CD4-positive, CD25-positive, alpha-beta regulatory T cell (primary cell): Measurements from ENCODE around the gene PEPD. TPM values are rescaled to one million over a fixed set of nuclear protein-coding genes. Genes with fewer than 3 reads are reported as not detected.

Experiments
- ATAC-seq, 2 donors: fragments of 150-1000 bp; cut with Tn5 transposase; one replicate each; pipeline ENCODE4 v1.10.0; 2021; ENCODE audit warnings: low read depth in 2 of 2, moderate number of reproducible peaks in 2 of 2, moderate library complexity in 1 of 2
- DNase-seq, 3 donors: peaks; one replicate each; pipeline versions ENCODE4 v3.0.0 to v3.0.0-alpha.2; 2012 to 2022; ENCODE audit warnings: mixed read lengths in 1 of 3
- H3K27ac ChIP-seq: one replicate; pipeline ENCODE4 v1.7.0; 2013; ENCODE audit warnings: mild to moderate bottlenecking, low read length; ENCODE audit not compliant: insufficient read depth, poor library complexity, severe bottlenecking
- H3K27me3 ChIP-seq: one replicate; pipeline ENCODE4 v1.7.0; 2013; ENCODE audit warnings: low read length; ENCODE audit not compliant: control insufficient read depth, insufficient read depth
- H3K36me3 ChIP-seq: one replicate; pipeline ENCODE4 v1.7.0; 2013; ENCODE audit warnings: mild to moderate bottlenecking, low read length, moderate library complexity; ENCODE audit not compliant: control insufficient read depth, insufficient read depth
- H3K4me1 ChIP-seq: 2 replicates; pipeline ENCODE4 v1.7.0; 2013; ENCODE audit warnings: mild to moderate bottlenecking, low read length; ENCODE audit not compliant: insufficient read depth, control insufficient read depth, poor library complexity, severe bottlenecking
- H3K4me3 ChIP-seq: one replicate; pipeline ENCODE4 v1.7.0; 2013; ENCODE audit warnings: low read depth, mild to moderate bottlenecking, low read length, moderate library complexity
- H3K9me3 ChIP-seq, 2 experiments: 1 replicate in 1 of 2; 2 replicates in 1 of 2; pipeline ENCODE4 v1.7.0; 2013; ENCODE audit warnings: low read length in 2 of 2, mild to moderate bottlenecking in 1 of 2, moderate library complexity in 1 of 2; ENCODE audit not compliant: control insufficient read depth in 2 of 2
- H3K27ac Mint-ChIP-seq, 3 donors: one replicate each; pipeline ENCODE4 v1.8.0; 2020 to 2022; ENCODE audit warnings: mild to moderate bottlenecking in 3 of 3, mixed read lengths in 3 of 3, moderate library complexity in 2 of 3
- H3K27me3 Mint-ChIP-seq: one replicate; pipeline ENCODE4 v1.8.0; 2022; ENCODE audit warnings: mild to moderate bottlenecking, mixed read lengths
- H3K36me3 Mint-ChIP-seq: one replicate; pipeline ENCODE4 v1.8.0; 2020; ENCODE audit warnings: mixed read lengths
- H3K4me1 Mint-ChIP-seq, 4 donors: one replicate each; pipeline ENCODE4 v1.8.0; 2020 to 2022; ENCODE audit warnings: mixed read lengths in 4 of 4, mild to moderate bottlenecking in 1 of 4
- H3K4me3 Mint-ChIP-seq, 4 donors: one replicate each; pipeline ENCODE4 v1.8.0; 2020 to 2022; ENCODE audit warnings: mild to moderate bottlenecking in 4 of 4, mixed read lengths in 4 of 4, moderate library complexity in 3 of 4
- H3K9me3 Mint-ChIP-seq, 7 donors: one replicate each; pipeline ENCODE4 v1.8.0; 2020 to 2022; ENCODE audit warnings: mixed read lengths in 7 of 7, mild to moderate bottlenecking in 3 of 7, moderate library complexity in 2 of 7
- polyA plus RNA-seq, 4 donors: library from polyadenylated mRNA; unstranded; fragments of 300-500 nt; fragmentation: Illumina TruSeq; gene quantifications; one replicate each; pipeline ENCODE4 v1.2.3, GENCODE V29; 2021
- total RNA-seq: library from RNA; stranded (reverse); gene quantifications from one replicate; pipeline ENCODE4 v1.2.3, GENCODE V29; 2022

The PEPD gene
- total and polyA plus RNA-seq, 5 donors from 2014 or later = 36.8 to 141 (median 109) TPM

GRCh38 chr19:33413868-33414666 is 107.5 kb downstream of the PEPD start:
- no peaks in the 10 kb centered on the region for H3K9me3 Mint-ChIP-seq
- DNase-seq = no peak
- no peak overlapping the region for H3K4me3 ChIP-seq
- no peak overlapping the region for H3K27ac Mint-ChIP-seq
- H3K4me3 Mint-ChIP-seq = no peak overlapping the region
- no peak for ATAC-seq
- H3K27me3 ChIP-seq = no peaks in the 10 kb centered on the region
- H3K27ac ChIP-seq = no peak overlapping the region
- H3K4me1 ChIP-seq = peaks cover 5% of the 10 kb centered on the region
- H3K27me3 Mint-ChIP-seq = no peaks in the 10 kb centered on the region
- no peaks in the 10 kb centered on the region for H3K36me3 Mint-ChIP-seq
- no peaks in the 10 kb centered on the region for H3K9me3 ChIP-seq
- H3K4me1 Mint-ChIP-seq = peaks cover 0 to 8% (median 1%) of the 10 kb centered on the region in 4 donors
- no peaks in the 10 kb centered on the region for H3K36me3 ChIP-seq

- Histone ChIP-seq H3K27ac (no peak overlapping the region), H3K4me1 (peaks cover 5% of the 10 kb centered on the region), H3K4me3 (no peak overlapping the region), H3K27me3 (no peaks in the 10 kb centered on the region), H3K9me3 (no peaks in the 10 kb centered on the region), H3K36me3 (no peaks in the 10 kb centered on the region)
- Mint-ChIP-seq H3K4me3 (no peak overlapping the region), H3K27me3 (no peaks in the 10 kb centered on the region), H3K9me3 (no peaks in the 10 kb centered on the region), H3K36me3 (no peaks in the 10 kb centered on the region), H3K27ac (no peak overlapping the region), H3K4me1 (peaks cover 0 to 8% (median 1%) of the 10 kb centered on the region in 4 donors)
- no peak for DNase-seq
- no peak for ATAC-seq
These were observed 108.2 kb downstream of the PEPD start for GRCh38 chr19:33413426-33413725.

- Mint-ChIP-seq H3K9me3 (no peaks in the 10 kb centered on the region), H3K4me1 (peaks cover 0 to 8% (median 1%) of the 10 kb centered on the region in 4 donors), H3K36me3 (no peaks in the 10 kb centered on the region), H3K27ac (no peak overlapping the region), H3K4me3 (no peak overlapping the region), H3K27me3 (no peaks in the 10 kb centered on the region)
- H3K9me3 ChIP-seq = no peaks in the 10 kb centered on the region
- H3K4me3 ChIP-seq = no peak overlapping the region
- H3K36me3 ChIP-seq = no peaks in the 10 kb centered on the region
- no peak for ATAC-seq
- H3K27ac ChIP-seq = no peak overlapping the region
- DNase-seq = no peak
- no peaks in the 10 kb centered on the region for H3K27me3 ChIP-seq
- H3K4me1 ChIP-seq = peaks cover 5% of the 10 kb centered on the region
These were observed 108.8 kb downstream of the PEPD start for GRCh38 chr19:33412601-33413425.

GRCh38 chr19:33411621-33412180 is 109.9 kb downstream of the PEPD start:
- no peak overlapping the region for H3K27ac Mint-ChIP-seq
- ATAC-seq = no peak

GRCh38 chr19:33410915-33411401 is 110.6 kb downstream of the PEPD start:
- Histone ChIP-seq H3K27ac (no peak overlapping the region), H3K4me3 (no peak overlapping the region), H3K36me3 (no peaks in the 10 kb centered on the region), H3K4me1 (no peaks in the 10 kb centered on the region), H3K27me3 (no peaks in the 10 kb centered on the region), H3K9me3 (no peaks in the 10 kb centered on the region)
- ATAC-seq (no peak), DNase-seq (no peak)
- Mint-ChIP-seq H3K4me3 (no peak overlapping the region), H3K27ac (no peak overlapping the region), H3K4me1 (peaks cover 0 to 4% (median 0%) of the 10 kb centered on the region in 4 donors), H3K36me3 (no peaks in the 10 kb centered on the region), H3K9me3 (no peaks in the 10 kb centered on the region), H3K27me3 (no peaks in the 10 kb centered on the region)

More at GRCh38 chr19:33411621-33412180, 109.9 kb downstream of the PEPD start:
- no peaks in the 10 kb centered on the region for H3K27me3 ChIP-seq
- no peak overlapping the region for H3K27ac ChIP-seq
- Mint-ChIP-seq H3K4me3 (no peak overlapping the region), H3K27me3 (no peaks in the 10 kb centered on the region), H3K9me3 (no peaks in the 10 kb centered on the region), H3K36me3 (no peaks in the 10 kb centered on the region), H3K4me1 (peaks cover 0 to 9% (median 1%) of the 10 kb centered on the region in 4 donors)
- no peaks in the 10 kb centered on the region for H3K9me3 ChIP-seq
- DNase-seq = no peak
- H3K4me1 ChIP-seq = peaks cover 5% of the 10 kb centered on the region
- H3K36me3 ChIP-seq = no peaks in the 10 kb centered on the region
- no peak overlapping the region for H3K4me3 ChIP-seq

- H3K9me3 Mint-ChIP-seq = no peaks in the 10 kb centered on the region
- H3K27me3 ChIP-seq = no peaks in the 10 kb centered on the region
- ATAC-seq (no peak), DNase-seq (no peak)
- no peak overlapping the region for H3K27ac ChIP-seq
- H3K4me3 Mint-ChIP-seq = no peak overlapping the region
- no peaks in the 10 kb centered on the region for H3K27me3 Mint-ChIP-seq
- H3K36me3 ChIP-seq = no peaks in the 10 kb centered on the region
- no peaks in the 10 kb centered on the region for H3K36me3 Mint-ChIP-seq
- H3K27ac Mint-ChIP-seq = no peak overlapping the region
- H3K4me1 Mint-ChIP-seq = peaks cover 0 to 2% (median 0%) of the 10 kb centered on the region in 4 donors
- no peaks in the 10 kb centered on the region for H3K9me3 ChIP-seq
- H3K4me3 ChIP-seq = no peak overlapping the region
- H3K4me1 ChIP-seq = no peaks in the 10 kb centered on the region
These were observed 111.5 kb downstream of the PEPD start for GRCh38 chr19:33409906-33410685.
